Fibroblast of lung (primary cell): Measurements from ENCODE around the gene AGA.

ENCODE experiments used
- CTCF ChIP-seq, 2 donors: IDR thresholded peaks in 1 of 2; conservative IDR thresholded peaks in 1 of 2; 1 replicate in 1 of 2; 2 replicates in 1 of 2; pipeline ENCODE4 v1.5.1; 2011 to 2012; ENCODE audit warnings: low read length in 2 of 2, control low read depth in 1 of 2, inconsistent platforms in 1 of 2, low read depth in 1 of 2, mild to moderate bottlenecking in 1 of 2
- EZH2 ChIP-seq: IDR thresholded peaks from 2 replicates; pipeline ENCODE4 v1.5.1; 2012; ENCODE audit warnings: low read length, control low read depth, mild to moderate bottlenecking; ENCODE audit errors: missing control alignments

GRCh38 chr4:177404342-177404741 lies 37.9 kb downstream of the AGA start:
- TF ChIP-seq CTCF (conservative IDR thresholded peaks at IDR 0.05 in 1 of 2, IDR thresholded peaks at IDR 0.05 in 1 of 2; ENCODE audit: low read depth in 1 of 2, low read length in 2 of 2) (no peak), EZH2 (no peak)
